Prostate gland (tissue), 2 donors: ENCODE measurements around the gene SAXO2. TPM values are rescaled to one million over a fixed set of nuclear protein-coding genes. Genes with fewer than 3 reads are reported as not detected.
"Not testable (repeated sequence)": the region's sequence is repeated elsewhere in the genome, so short reads cannot be mapped to it uniquely, and the experiment has no call there.

Experiments
- DNase-seq: peaks from one replicate; pipeline ENCODE4 v3.0.0-alpha.2; 2019; ENCODE audit warnings: low spot score
- H3K27ac ChIP-seq, 2 donors: fragments of 200-600 bp; sonication (generic); 2 replicates each; pipeline ENCODE4 v1.5.1; 2017 to 2019
- H3K27me3 ChIP-seq: fragments of 200-600 bp; sonication (generic); replicated peaks from 2 replicates; pipeline ENCODE4 v1.5.1; 2019; ENCODE audit not compliant: insufficient read depth
- H3K36me3 ChIP-seq, 2 donors: fragments of 200-600 bp; sonication (generic); 1 replicate in 1 of 2; 2 replicates in 1 of 2; pipeline versions ENCODE4 v1.5.1 to v1.8.1; 2017 to 2019
- H3K4me1 ChIP-seq: fragments of 200-600 bp; sonication (generic); replicated peaks from 2 replicates; pipeline ENCODE4 v1.5.1; 2019
- H3K4me3 ChIP-seq, 2 donors: fragments of 200-600 bp; sonication (generic); 2 replicates each; pipeline ENCODE4 v1.5.1; 2017 to 2019
- H3K9me3 ChIP-seq: fragments of 200-600 bp; sonication (generic); 2 replicates; pipeline ENCODE4 v1.5.1; 2017
- CTCF ChIP-seq, 4 experiments: fragments of 200-600 bp in 2 of 4; fragments of 450-650 bp in 2 of 4; sonication (generic) in 2 of 4; IDR thresholded peaks; 1 replicate in 3 of 4; 2 replicates in 1 of 4; pipeline ENCODE4 v1.5.1; 2016 to 2019; ENCODE audit warnings: antibody characterized with exemption in 4 of 4, mild to moderate bottlenecking in 2 of 4, moderate library complexity in 2 of 4
- POLR2A ChIP-seq: fragments of 450-650 bp; IDR thresholded peaks from one replicate; pipeline ENCODE4 v1.6.1; 2016; ENCODE audit warnings: antibody characterized with exemption, mild to moderate bottlenecking
- POLR2AphosphoS5 ChIP-seq: sonication (generic); formaldehyde crosslinking; IDR thresholded peaks from one replicate; pipeline ENCODE4 v1.6.1; 2017; ENCODE audit warnings: antibody characterized with exemption
- WGBS: methylation state at CpG from one replicate; pipeline ENCODE4 v1.1.5; 2018; 5-methylcytosine and 5-hydroxymethylcytosine counted together
- intact Hi-C: fragments of 100-400 bp; cut with DNase I; formaldehyde crosslinking; loops from one replicate; pipeline ENCODE4 v1.14.2; 2022
- total RNA-seq, 2 donors: library from RNA; depleted of rRNA; stranded (reverse); fragments of >200 nt; gene quantifications; one replicate each; pipeline ENCODE4 v1.1.0, GENCODE V29; 2016

The SAXO2 gene
- total RNA-seq, 2 donors from 2014 or later, result 4.0 to 4.3 TPM

DNA sequence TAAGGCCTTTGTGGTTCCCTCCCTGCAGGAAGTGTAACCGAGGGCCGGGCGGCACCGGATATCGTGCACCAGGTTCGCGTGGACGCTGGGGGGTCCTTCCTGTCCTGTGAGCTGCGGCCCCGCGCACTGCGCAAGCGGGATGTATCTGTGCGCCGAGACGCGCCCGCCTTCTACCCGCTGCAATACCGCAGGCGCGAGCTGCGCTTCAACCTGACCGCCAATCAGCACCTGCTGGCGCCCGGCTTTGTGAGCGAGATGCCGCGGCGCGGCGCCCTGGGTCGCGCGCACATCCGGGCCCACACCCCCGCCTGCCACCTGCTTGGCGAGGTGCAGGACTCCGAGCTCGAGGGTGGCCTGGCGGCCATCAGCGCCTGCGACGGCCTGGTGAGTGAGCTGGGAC lies 35.9 kb downstream of the SAXO2 start:
- Histone ChIP-seq H3K27ac (no peak overlapping the region), H3K4me1 (no peaks in the 10 kb centered on the region), H3K4me3 (no peak overlapping the region), H3K27me3 (no peaks in the 10 kb centered on the region), H3K36me3 (no peaks in the 10 kb centered on the region), H3K9me3 (no peaks in the 10 kb centered on the region)
- TF ChIP-seq CTCF (IDR thresholded peaks at IDR 0.05) (no peak), POLR2A (no peak), POLR2AphosphoS5 (no peak)
- no peak for DNase-seq
- intact Hi-C loops, result no loop called here
- whole genome bisulfite sequencing, result 47% methylated on average over 24 of the region's 44 CpGs

GRCh38 chr15:82299511-82299914 lies 36.9 kb downstream of the SAXO2 start:
- H3K9me3 ChIP-seq, H3K27me3 ChIP-seq, DNase-seq, H3K27ac ChIP-seq, H3K4me3 ChIP-seq, H3K4me1 ChIP-seq, intact Hi-C loops, H3K36me3 ChIP-seq: not testable (repeated sequence)
- 67% methylated on average over 3 of the region's 6 CpGs for WGBS

DNA sequence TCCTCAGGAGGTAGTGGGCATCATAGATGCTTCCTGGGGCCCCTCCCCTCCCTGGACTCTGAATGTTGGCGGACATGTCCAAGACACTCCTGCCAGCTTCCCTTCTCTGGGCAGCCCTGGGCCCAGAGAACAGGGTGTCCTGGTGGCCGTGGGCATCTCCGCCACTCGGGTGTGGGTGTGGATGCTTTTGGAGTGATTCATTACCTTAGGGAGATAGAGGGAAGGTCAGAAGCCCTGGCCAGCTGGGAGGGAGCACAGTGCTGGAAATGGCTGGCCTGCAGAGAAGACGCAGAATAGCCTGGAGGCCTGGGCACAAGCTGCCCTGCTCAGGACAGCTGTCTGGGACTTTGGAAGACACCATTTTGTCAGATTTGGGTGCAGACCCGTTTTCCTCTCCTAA lies 37.7 kb downstream of the SAXO2 start:
- H3K4me1 ChIP-seq, DNase-seq, H3K4me3 ChIP-seq, H3K27ac ChIP-seq, H3K9me3 ChIP-seq, H3K36me3 ChIP-seq, H3K27me3 ChIP-seq, intact Hi-C loops: not testable (repeated sequence)
- 63% methylated on average over 6 of the region's 6 CpGs for WGBS

- Histone ChIP-seq H3K27ac (no peak overlapping the region), H3K4me3 (no peak overlapping the region), H3K4me1 (no peaks in the 10 kb centered on the region), H3K9me3 (no peaks in the 10 kb centered on the region), H3K36me3 (no peaks in the 10 kb centered on the region), H3K27me3 (no peaks in the 10 kb centered on the region)
- DNase-seq, result no peak
- intact Hi-C loops, result no loop called here
- 96% methylated on average over 7 of the region's 7 CpGs for WGBS
- no peak for TF ChIP-seq CTCF (IDR thresholded peaks at IDR 0.05)
- TF ChIP-seq POLR2AphosphoS5, result no peak
- TF ChIP-seq POLR2A, result no peak
Observed at GRCh38 chr15:82300883-82301282, 38.3 kb downstream of the SAXO2 start.

- Histone ChIP-seq H3K27ac (no peak overlapping the region), H3K27me3 (no peaks in the 10 kb centered on the region), H3K4me3 (no peak overlapping the region), H3K36me3 (no peaks in the 10 kb centered on the region), H3K9me3 (no peaks in the 10 kb centered on the region), H3K4me1 (no peaks in the 10 kb centered on the region)
- intact Hi-C loops, result no loop called here
- TF ChIP-seq POLR2A (no peak), POLR2AphosphoS5 (no peak), CTCF (IDR thresholded peaks at IDR 0.05) (no peak)
- WGBS, result 80% methylated on average over 3 of the region's 3 CpGs
- no peak for DNase-seq
Observed at GRCh38 chr15:82301296-82302016, 38.8 kb downstream of the SAXO2 start.
